GM11168 (cell line): ENCODE measurements around the gene TTLL8.

Source experiments
- in situ Hi-C: fragments of 300-500 bp; cut with MboI; formaldehyde crosslinking; loops from one replicate; pipeline ENCODE4 v1.12.0; 2022; ENCODE audit warnings: low sequenced_read_pairs; ENCODE audit not compliant: unreplicated experiment

The TTLL8 gene

GRCh38 chr22:50063589-50064393 lies 5.7 kb upstream of the TTLL8 start:
- in situ Hi-C loops = no loop called here

- in situ Hi-C loops = no loop called here
Measured at GRCh38 chr22:50062509-50063135, 4.5 kb upstream of the TTLL8 start.

DNA sequence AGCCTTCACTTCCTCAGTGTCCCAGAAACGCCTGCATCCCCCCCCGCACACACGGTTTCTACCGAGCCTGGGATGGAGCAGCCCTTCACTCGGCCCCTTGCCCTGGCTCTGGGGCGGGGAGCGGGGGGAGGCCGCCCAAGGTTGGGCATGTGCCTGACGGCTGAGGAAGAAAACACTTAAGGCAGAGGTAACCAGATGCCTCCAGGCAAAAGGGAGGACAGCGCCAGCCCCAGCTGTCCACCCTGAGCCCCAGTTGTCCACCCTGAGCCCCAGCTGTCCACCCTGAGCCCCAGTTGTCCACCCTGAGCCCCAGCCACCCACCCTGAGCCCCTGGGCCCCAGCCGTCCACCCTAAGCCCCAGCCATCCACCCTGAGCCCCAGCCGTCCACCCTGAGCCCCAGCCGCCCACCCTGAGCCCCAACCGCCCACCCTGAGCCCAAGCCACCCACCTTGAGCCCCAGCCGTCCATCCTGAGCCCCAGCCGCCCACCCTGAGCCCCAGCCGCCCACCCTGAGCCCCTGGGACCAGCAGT lies 3.8 kb upstream of the TTLL8 start:
- in situ Hi-C loops = no loop called here

- in situ Hi-C loops = no loop called here
Measured at GRCh38 chr22:50061141-50061823, 3.2 kb upstream of the TTLL8 start.

DNA sequence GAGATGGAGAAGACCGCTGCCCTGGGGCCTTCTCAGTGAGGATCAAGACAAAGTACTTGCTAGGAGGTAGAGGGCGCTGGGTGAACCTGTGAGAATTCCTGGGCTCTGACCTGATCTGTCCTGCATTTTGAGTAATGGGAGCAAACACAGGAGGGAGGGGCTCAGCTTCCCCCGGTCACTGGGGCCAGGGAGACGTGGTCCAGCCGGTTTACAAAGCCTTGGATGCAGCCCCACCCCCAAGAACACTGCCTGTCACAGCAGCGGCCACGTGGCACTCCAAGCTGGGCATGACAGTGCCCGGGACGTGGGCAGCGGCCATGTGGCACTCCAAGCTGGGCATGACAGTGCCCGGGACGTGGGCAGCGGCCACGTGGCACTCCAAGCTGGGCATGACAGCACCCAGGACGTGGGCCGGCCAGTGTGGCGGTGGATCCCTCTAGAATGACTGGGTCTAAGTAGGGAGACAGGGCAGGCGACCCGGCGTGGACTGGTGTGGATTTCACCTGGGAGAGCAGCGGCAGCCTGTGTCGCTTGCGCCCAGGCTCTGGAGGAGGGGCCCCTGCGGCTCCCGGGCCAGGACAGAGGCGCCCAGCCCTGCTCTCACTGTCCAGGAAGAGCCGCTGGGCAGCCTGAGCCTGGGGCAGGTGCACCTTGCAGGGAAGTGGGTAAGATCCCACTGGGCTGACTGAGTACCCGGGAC lies 2.5 kb upstream of the TTLL8 start:
- in situ Hi-C loops = no loop called here

- in situ Hi-C loops = no loop called here
Measured at GRCh38 chr22:50059881-50060262, 1.8 kb upstream of the TTLL8 start.

DNA sequence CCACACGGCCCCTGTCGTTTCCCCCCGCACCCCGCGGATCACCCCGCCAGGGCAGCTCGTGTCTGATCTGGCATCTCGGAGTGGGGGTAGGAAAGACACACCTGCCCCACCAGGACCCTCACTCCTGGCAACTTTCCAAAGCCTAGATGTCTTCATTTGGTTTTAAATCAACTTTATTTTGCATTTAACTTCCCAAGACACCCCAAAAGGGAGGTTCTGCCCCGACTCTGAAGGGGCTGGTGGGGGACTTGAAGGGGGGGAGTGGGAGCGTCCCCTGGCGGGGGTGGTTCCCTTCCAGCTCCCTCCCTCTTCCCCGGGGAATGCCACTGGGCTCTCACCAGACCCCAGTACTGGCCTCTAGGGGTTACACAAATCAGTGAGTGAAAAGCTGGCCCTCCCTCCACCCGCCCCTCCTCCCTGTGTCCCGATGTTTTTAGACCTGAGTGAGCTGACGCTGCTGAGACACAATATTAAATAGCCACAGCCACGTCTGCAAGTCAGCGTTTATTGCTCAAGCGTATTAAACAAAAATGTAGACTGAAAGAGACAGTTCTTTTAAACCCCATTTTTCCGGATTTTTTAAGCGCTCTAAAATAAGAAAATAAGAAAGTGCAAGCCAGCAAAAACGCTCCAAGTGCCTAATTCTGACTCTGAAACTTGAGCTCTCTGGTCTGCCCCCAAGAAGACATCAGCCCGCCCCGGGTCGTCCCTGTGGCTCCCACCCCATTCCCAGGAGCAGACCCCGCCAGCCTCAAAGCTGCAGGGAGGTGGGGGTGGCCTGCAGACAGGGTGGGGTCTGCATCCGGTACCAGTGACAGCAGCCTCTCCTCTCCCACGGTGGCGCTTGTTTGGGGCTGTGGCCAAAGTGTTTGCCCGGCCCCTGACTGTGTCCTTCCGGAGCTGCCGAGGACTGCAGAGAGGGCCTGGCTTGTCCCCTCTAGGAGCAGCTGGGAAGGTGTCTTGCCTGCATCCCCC lies 1.1 kb upstream of the TTLL8 start:
- in situ Hi-C loops = no loop called here

DNA sequence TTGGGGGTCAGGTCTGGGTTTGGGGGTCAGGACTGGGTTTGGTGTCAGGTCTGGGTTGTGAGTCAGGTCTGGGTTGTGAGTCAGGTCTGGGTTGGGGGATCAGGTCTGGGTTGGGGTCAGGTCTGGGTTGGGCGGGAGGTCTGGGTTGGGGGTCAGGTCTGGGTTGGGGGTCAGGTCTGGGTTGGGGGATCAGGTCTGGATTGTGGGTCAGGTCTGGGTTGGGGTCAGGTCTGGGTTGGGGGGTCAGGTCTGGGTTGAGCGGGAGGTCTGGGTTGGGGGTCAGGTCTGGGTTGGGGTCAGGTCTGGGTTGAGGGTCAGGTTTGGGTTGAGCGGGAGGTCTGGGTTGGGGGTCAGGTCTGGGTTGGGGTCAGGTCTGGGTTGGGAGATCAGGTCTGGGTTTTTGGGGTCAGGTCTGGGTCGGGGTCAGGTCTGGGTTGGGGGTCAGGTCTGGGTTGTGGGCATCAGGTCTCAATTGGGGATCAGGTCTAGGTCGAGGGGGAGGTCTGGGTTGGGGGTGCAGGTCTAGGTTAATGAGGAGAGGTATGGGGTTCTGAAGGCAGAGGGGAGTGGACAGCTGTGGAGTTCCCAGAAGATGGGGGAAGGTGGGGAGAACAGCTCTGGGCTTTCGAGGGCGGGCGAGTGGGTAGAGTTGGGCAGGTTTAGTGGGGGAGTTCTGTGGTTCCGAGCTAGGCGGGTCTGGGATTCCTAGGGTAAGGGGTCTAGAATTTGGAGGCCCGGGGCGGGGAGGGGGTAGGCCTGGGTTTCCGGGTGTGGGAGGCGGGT lies 629 bp downstream of the TTLL8 start:
- in situ Hi-C loops = no loop called here

DNA sequence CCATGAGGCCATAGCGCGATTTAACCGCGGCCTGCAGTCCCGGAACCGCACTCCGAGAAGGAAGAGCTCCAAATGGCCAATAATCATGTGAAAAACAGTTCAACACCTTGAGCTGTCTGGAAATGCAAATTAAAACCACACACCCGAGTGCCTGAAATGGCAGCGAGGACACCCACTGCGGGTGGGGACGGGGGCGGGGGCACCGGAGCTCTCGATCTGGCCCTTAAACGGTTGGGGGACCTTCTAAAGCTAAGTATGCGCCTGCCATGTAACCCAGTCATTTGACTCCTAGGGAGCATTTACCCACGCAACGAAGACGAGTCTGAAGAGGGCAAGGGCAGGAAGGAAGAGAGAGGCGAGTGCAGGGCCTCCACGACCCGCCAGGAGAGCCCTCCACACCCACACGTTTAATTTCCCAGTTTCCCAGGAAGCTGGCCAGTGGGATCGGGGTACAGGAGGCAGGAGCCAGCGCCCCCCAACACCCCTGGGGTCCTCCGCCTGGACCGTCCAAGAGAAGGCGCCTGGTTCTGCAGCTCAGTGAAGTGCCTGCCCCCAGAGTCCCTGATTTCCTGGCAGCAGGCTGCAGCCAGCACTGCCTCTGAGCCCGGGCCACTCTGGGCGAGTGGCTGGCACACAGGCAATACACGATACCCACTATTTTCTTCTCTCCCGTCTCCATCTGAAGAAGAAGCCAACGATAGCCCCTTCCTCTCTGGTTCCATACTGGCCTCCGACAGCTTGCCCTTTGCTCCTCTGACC lies 1.7 kb downstream of the TTLL8 start:
- in situ Hi-C loops = no loop called here

- in situ Hi-C loops = no loop called here
Measured at GRCh38 chr22:50053861-50054260, 4.2 kb downstream of the TTLL8 start.

- in situ Hi-C loops = no loop called here
Measured at GRCh38 chr22:50051930-50052329, 6.2 kb downstream of the TTLL8 start.

DNA sequence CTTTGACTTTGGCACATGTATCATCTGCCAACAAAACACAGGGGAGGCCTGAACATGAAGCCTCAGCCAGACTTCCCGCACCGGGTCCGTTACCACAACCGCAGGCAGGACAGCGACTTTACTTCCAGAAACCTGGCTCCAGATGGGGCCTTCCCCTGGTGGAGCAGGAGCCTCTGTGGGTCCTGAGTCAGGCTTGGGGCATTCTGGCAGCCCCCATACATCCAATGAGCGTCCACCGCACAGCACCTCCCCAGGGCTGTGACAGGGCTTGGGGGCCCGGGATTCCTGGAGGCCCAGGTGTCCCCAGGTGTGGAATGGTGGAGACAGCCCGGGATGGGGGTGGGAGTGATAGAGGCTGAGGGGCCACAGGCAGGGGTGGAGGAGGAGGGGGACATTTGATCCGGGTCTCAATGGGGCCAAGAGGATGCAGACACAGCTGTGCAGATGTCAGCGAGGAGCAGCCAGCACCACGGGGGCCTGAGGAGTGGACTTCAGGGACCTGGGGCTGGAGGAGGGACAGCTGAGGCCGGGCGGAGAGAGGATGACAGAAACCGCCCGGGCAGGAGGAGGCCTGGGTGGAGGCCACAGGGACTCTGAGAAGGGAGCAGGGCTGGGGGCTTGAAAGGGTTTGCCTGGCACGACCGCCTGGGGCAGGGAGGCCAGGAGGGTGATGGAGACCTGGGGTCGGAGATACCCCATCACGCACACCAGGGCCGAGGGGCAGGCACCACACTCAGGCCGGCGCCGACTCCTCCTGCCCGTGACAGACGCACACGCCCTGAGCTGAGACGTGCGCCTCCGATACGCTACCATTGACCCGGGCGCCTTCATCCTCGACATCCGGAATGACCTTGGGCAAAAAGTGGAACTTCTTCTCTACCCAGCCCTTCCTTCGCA lies 8.6 kb downstream of the TTLL8 start:
- in situ Hi-C loops = loop anchor here (25.0 kb wide), 2 partner anchors 287 to 1962 kb away; no protein-coding TSS in a partner anchor

- in situ Hi-C loops = loop anchor here (25.0 kb wide), 2 partner anchors 287 to 1962 kb away; no protein-coding TSS in a partner anchor
Measured at GRCh38 chr22:50048836-50049235, 9.3 kb downstream of the TTLL8 start.

DNA sequence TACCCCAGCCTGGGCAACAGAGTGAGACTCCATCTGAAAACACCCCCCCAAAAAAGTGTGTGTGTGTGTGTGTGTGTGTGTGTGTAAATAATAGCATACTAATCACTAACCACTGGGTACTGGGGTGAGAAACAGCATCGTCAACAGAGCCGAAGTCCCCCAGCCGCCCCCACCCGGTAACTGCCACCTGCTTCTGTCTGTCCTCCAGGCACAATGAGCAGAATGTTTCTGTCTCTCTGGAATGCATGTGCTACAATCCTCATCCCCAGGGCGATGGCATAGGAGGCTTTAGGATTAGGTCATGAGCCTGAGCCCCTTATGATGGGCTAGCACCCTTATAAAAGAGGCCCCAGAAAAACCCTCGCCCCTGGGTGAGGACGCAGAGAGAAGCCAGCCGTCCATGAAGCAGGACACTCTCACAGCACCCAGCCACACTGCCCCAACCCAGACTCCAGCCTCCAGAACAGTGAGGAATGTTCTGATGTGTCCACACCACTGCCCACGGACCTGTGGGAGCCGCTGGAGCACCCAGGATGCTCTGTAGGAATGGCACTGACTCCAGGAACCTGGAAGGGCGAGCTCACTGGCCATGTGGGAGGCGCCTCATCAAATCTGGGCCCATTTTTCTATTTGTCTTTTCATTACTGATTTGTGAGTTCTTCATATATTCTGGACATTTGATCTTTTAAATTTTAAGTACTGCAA lies 9.9 kb downstream of the TTLL8 start:
- in situ Hi-C loops = loop anchor here (25.0 kb wide), 2 partner anchors 286 to 1961 kb away; no protein-coding TSS in a partner anchor

DNA sequence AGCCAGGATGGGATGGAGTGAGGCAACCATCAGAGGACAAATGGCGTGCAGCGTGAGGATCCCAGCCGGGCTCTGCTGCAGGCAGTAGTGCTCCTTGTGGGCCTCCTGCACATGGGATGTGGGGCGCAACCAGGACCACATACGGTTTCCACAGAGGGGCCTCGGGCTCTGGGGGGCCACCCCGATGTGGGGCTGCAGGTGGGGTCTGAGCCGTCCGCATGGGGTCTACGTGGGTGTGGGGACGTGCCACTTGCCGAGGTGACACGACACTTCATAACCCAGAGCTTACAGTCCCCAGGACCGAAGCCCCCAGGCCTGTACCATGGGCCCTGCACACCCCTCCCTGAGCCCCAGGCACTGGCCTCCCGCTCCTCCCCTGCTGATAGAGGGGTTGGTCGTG lies 10.8 kb downstream of the TTLL8 start:
- in situ Hi-C loops = loop anchor here (25.0 kb wide), 2 partner anchors 285 to 1960 kb away; no protein-coding TSS in a partner anchor
